GM23338 (cell line): ENCODE data around the gene CDHR3. TPM values are rescaled to one million over a fixed set of nuclear protein-coding genes. Genes with fewer than 3 reads are reported as not detected.

ENCODE experiments used
- ATAC-seq: fragments of 200-7000 bp; cut with Tn5 transposase; 3 replicates; pipeline ENCODE4 v1.9.1; 2020
- DNase-seq: peaks from one replicate; pipeline ENCODE4 v3.0.0-alpha.2; 2015; ENCODE audit warnings: low spot score
- H2AFZ ChIP-seq: fragments of 200-600 bp; sonication (generic); 2 replicates; pipeline ENCODE4 v1.8.0; 2016; ENCODE audit warnings: antibody characterized with exemption, mild to moderate bottlenecking, moderate library complexity
- H3F3A ChIP-seq: fragments of 200-600 bp; sonication (generic); replicated peaks from 2 replicates; pipeline ENCODE4 v1.8.0; 2017; ENCODE audit warnings: antibody characterized with exemption, mixed run types, low read depth
- H3K27ac ChIP-seq: fragments of 200-600 bp; sonication (generic); 2 replicates; pipeline ENCODE4 v1.6.1; 2016; ENCODE audit warnings: low read depth
- H3K27me3 ChIP-seq: fragments of 200-600 bp; sonication (generic); 2 replicates; pipeline ENCODE4 v1.8.0; 2016; ENCODE audit warnings: mild to moderate bottlenecking, mixed run types, moderate library complexity; ENCODE audit not compliant: insufficient read depth
- H3K36me3 ChIP-seq: fragments of 200-600 bp; sonication (generic); 2 replicates; pipeline ENCODE4 v1.8.0; 2016; ENCODE audit warnings: mild to moderate bottlenecking; ENCODE audit not compliant: insufficient read depth
- H3K4me1 ChIP-seq: fragments of 200-600 bp; sonication (generic); 2 replicates; pipeline ENCODE4 v1.8.0; 2016; ENCODE audit warnings: mild to moderate bottlenecking, moderate library complexity; ENCODE audit not compliant: insufficient read depth
- H3K4me2 ChIP-seq: fragments of 200-600 bp; sonication (generic); 2 replicates; pipeline ENCODE4 v1.7.1; 2017; ENCODE audit warnings: mixed run types
- H3K4me3 ChIP-seq: fragments of 200-600 bp; sonication (generic); 2 replicates; pipeline ENCODE4 v1.6.1; 2016; ENCODE audit warnings: mixed run types
- H3K79me2 ChIP-seq: fragments of 200-600 bp; sonication (generic); replicated peaks from 2 replicates; pipeline ENCODE4 v1.8.0; 2017; ENCODE audit warnings: mild to moderate bottlenecking; ENCODE audit not compliant: insufficient read depth
- H3K9me2 ChIP-seq: fragments of 200-600 bp; sonication (generic); 2 replicates; pipeline ENCODE4 v1.8.0; 2017; ENCODE audit not compliant: insufficient read depth
- H4K20me1 ChIP-seq: fragments of 200-600 bp; sonication (generic); replicated peaks from 2 replicates; pipeline ENCODE4 v1.8.0; 2017; ENCODE audit warnings: mild to moderate bottlenecking; ENCODE audit not compliant: insufficient read depth
- H3K27ac Mint-ChIP-seq: 2 replicates; pipeline ENCODE4 v1.8.0; 2020; ENCODE audit warnings: inconsistent platforms, mild to moderate bottlenecking, moderate library complexity, mixed read lengths
- H3K27me3 Mint-ChIP-seq: 3 replicates; pipeline ENCODE4 v1.8.0; 2022; ENCODE audit warnings: low read depth, mild to moderate bottlenecking, moderate library complexity, mixed read lengths, inconsistent platforms; ENCODE audit not compliant: insufficient read depth, poor library complexity
- H3K36me3 Mint-ChIP-seq: 3 replicates; pipeline ENCODE4 v1.8.0; 2021; ENCODE audit warnings: low read depth, mild to moderate bottlenecking, inconsistent platforms, moderate library complexity, mixed read lengths
- H3K4me1 Mint-ChIP-seq: 3 replicates; pipeline ENCODE4 v1.8.0; 2020; ENCODE audit warnings: mild to moderate bottlenecking, inconsistent platforms, mixed read lengths
- H3K4me3 Mint-ChIP-seq: 3 replicates; pipeline ENCODE4 v1.8.0; 2021; ENCODE audit warnings: moderate library complexity, mild to moderate bottlenecking, inconsistent platforms, mixed read lengths
- H3K9me3 Mint-ChIP-seq: 3 replicates; pipeline ENCODE4 v1.8.0; 2020; ENCODE audit warnings: moderate library complexity, mild to moderate bottlenecking, inconsistent platforms, mixed read lengths
- EZH2 ChIP-seq: fragments of 200-600 bp; sonication (generic); IDR thresholded peaks from one replicate; pipeline ENCODE4 v1.8.0; 2017; ENCODE audit warnings: antibody characterized with exemption, mild to moderate bottlenecking, low read depth; ENCODE audit not compliant: unreplicated experiment
- JUNB ChIP-seq: IDR thresholded peaks from one replicate; pipeline ENCODE4 v1.6.1; 2016; ENCODE audit warnings: antibody characterized with exemption; ENCODE audit not compliant: unreplicated experiment
- NANOG ChIP-seq: IDR thresholded peaks from 2 replicates; pipeline ENCODE4 v1.6.1; 2016; ENCODE audit warnings: antibody characterized with exemption, borderline replicate concordance
- POLR2AphosphoS5 ChIP-seq: IDR thresholded peaks from 2 replicates; pipeline ENCODE4 v1.6.1; 2016; ENCODE audit warnings: antibody characterized with exemption, low read depth
- STAT1 ChIP-seq: IDR thresholded peaks from one replicate; pipeline ENCODE4 v1.6.1; 2016; ENCODE audit warnings: antibody characterized with exemption; ENCODE audit not compliant: unreplicated experiment
- polyA plus RNA-seq: library from polyadenylated mRNA; unstranded; fragments of >200 nt; fragmentation: Nextera tagmentation; extraction: Ambion mirVana; gene quantifications from 2 replicates; pipeline ENCODE4 v1.2.1, GENCODE V29; 2016
- total RNA-seq: library from RNA; depleted of rRNA; stranded (reverse); fragments of >200 nt; shearing (Covaris generic); gene quantifications from 2 replicates; pipeline ENCODE4 v1.2.3, GENCODE V29; 2014
- TF ChIP-seq, protein P1 (sequence below): IDR thresholded peaks from one replicate; pipeline ENCODE4 v1.6.1; 2018; ENCODE audit warnings: antibody characterized with exemption; ENCODE audit not compliant: unreplicated experiment
- TF ChIP-seq, protein P2 (sequence below): fragments of 250-450 bp; sonication (Bioruptor Pico); IDR thresholded peaks from 2 replicates; pipeline ENCODE4 v1.5.0; 2020; ENCODE audit warnings: mild to moderate bottlenecking, moderate library complexity

Gene CDHR3
- total and polyA plus RNA-seq, 2 experiments from 2014 or later: 5.1 to 12.2 TPM

DNA sequence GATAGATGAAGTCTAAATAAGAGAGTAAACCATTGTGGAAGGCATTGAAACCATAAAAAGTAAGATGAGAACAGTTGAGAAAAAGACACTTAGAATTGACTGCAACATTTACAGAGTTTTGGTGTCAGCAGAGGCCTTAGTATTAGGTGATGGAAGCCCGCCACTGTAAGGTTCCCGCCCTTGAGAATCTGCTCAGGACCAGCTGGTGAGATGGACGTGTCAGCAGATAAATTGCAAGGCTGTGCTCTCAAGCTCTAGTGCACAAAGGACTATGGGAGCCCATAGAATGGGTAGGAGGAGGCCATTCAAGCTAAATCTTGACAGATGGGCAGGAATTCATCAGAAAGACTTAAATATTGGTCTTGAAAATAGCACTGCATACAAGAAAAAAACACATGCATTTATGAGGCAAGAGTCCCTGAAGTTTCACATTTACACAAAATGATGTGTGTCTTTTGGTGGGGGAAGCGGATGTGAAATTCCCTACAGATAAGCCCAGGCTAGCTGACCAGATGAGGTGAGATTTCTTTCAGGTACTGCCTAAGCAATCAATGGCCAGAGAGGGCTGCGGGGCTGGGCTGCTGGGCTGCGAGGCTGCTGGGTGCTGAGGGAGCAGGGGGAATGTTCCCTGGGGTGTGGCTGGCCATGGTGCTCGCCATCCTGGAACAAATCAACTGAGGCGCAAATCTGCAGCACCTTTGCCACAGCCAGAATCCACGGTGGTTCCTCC lies 106.6 kb downstream of the CDHR3 start:
- Histone ChIP-seq H3K79me2 (no peaks in the 10 kb centered on the region), H3K4me1 (peaks cover 22% of the 10 kb centered on the region), H3K36me3 (no peaks in the 10 kb centered on the region), H3K4me2 (no peak overlapping the region), H3F3A (0 out of 2 replicates have a peak, but pooled peaks cover 7% of the 10 kb centered on the region), H3K27me3 (no peaks in the 10 kb centered on the region), H2AFZ (no peak overlapping the region), H3K4me3 (no peak overlapping the region), H3K9me2 (no peaks in the 10 kb centered on the region), H3K27ac (no peak overlapping the region), H4K20me1 (no peaks in the 10 kb centered on the region)
- Mint-ChIP-seq H3K27me3 (peaks cover 2% of the 10 kb centered on the region), H3K4me1 (peaks cover 23% of the 10 kb centered on the region), H3K9me3 (no peaks in the 10 kb centered on the region), H3K4me3 (no peak overlapping the region), H3K36me3 (no peaks in the 10 kb centered on the region), H3K27ac (no peak overlapping the region)
- ATAC-seq (no peak), DNase-seq (no peak)
- no peak for TF ChIP-seq STAT1
- TF ChIP-seq, protein P1, sequence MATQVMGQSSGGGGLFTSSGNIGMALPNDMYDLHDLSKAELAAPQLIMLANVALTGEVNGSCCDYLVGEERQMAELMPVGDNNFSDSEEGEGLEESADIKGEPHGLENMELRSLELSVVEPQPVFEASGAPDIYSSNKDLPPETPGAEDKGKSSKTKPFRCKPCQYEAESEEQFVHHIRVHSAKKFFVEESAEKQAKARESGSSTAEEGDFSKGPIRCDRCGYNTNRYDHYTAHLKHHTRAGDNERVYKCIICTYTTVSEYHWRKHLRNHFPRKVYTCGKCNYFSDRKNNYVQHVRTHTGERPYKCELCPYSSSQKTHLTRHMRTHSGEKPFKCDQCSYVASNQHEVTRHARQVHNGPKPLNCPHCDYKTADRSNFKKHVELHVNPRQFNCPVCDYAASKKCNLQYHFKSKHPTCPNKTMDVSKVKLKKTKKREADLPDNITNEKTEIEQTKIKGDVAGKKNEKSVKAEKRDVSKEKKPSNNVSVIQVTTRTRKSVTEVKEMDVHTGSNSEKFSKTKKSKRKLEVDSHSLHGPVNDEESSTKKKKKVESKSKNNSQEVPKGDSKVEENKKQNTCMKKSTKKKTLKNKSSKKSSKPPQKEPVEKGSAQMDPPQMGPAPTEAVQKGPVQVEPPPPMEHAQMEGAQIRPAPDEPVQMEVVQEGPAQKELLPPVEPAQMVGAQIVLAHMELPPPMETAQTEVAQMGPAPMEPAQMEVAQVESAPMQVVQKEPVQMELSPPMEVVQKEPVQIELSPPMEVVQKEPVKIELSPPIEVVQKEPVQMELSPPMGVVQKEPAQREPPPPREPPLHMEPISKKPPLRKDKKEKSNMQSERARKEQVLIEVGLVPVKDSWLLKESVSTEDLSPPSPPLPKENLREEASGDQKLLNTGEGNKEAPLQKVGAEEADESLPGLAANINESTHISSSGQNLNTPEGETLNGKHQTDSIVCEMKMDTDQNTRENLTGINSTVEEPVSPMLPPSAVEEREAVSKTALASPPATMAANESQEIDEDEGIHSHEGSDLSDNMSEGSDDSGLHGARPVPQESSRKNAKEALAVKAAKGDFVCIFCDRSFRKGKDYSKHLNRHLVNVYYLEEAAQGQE: no peak
- TF ChIP-seq EZH2: no peak
- TF ChIP-seq POLR2AphosphoS5: no peak
- no peak for TF ChIP-seq NANOG

DNA sequence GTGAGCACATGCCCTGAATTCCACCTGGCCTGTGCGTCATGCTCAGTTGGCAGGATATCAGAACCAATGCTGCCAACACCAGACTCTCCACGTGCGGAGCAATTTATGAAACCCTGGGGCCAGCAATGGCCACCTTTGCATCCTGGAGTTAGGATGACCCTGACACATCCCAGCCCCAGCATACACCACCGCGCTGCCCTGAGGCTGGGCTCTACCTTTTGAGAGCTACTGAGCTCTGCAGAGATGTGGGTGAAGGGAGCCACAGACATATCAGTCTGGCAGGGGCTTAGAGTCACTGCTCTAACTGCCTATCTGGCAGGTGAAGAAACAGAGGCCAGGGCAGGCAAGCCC lies 107.1 kb downstream of the CDHR3 start:
- no peak overlapping the region for H3K27ac ChIP-seq
- TF ChIP-seq, protein P2, sequence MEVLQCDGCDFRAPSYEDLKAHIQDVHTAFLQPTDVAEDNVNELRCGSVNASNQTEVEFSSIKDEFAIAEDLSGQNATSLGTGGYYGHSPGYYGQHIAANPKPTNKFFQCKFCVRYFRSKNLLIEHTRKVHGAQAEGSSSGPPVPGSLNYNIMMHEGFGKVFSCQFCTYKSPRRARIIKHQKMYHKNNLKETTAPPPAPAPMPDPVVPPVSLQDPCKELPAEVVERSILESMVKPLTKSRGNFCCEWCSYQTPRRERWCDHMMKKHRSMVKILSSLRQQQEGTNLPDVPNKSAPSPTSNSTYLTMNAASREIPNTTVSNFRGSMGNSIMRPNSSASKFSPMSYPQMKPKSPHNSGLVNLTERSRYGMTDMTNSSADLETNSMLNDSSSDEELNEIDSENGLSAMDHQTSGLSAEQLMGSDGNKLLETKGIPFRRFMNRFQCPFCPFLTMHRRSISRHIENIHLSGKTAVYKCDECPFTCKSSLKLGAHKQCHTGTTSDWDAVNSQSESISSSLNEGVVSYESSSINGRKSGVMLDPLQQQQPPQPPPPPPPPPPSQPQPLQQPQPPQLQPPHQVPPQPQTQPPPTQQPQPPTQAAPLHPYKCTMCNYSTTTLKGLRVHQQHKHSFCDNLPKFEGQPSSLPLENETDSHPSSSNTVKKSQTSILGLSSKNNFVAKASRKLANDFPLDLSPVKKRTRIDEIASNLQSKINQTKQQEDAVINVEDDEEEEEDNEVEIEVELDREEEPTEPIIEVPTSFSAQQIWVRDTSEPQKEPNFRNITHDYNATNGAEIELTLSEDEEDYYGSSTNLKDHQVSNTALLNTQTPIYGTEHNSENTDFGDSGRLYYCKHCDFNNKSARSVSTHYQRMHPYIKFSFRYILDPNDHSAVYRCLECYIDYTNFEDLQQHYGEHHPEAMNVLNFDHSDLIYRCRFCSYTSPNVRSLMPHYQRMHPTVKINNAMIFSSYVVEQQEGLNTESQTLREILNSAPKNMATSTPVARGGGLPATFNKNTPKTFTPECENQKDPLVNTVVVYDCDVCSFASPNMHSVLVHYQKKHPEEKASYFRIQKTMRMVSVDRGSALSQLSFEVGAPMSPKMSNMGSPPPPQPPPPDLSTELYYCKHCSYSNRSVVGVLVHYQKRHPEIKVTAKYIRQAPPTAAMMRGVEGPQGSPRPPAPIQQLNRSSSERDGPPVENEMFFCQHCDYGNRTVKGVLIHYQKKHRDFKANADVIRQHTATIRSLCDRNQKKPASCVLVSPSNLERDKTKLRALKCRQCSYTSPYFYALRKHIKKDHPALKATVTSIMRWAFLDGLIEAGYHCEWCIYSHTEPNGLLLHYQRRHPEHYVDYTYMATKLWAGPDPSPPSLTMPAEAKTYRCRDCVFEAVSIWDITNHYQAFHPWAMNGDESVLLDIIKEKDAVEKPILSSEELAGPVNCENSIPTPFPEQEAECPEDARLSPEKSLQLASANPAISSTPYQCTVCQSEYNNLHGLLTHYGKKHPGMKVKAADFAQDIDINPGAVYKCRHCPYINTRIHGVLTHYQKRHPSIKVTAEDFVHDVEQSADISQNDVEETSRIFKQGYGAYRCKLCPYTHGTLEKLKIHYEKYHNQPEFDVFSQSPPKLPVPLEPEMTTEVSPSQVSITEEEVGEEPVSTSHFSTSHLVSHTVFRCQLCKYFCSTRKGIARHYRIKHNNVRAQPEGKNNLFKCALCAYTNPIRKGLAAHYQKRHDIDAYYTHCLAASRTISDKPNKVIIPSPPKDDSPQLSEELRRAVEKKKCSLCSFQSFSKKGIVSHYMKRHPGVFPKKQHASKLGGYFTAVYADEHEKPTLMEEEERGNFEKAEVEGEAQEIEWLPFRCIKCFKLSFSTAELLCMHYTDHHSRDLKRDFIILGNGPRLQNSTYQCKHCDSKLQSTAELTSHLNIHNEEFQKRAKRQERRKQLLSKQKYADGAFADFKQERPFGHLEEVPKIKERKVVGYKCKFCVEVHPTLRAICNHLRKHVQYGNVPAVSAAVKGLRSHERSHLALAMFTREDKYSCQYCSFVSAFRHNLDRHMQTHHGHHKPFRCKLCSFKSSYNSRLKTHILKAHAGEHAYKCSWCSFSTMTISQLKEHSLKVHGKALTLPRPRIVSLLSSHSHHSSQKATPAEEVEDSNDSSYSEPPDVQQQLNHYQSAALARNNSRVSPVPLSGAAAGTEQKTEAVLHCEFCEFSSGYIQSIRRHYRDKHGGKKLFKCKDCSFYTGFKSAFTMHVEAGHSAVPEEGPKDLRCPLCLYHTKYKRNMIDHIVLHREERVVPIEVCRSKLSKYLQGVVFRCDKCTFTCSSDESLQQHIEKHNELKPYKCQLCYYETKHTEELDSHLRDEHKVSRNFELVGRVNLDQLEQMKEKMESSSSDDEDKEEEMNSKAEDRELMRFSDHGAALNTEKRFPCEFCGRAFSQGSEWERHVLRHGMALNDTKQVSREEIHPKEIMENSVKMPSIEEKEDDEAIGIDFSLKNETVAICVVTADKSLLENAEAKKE: no peak
- TF ChIP-seq NANOG (no peak), JUNB (no peak), POLR2AphosphoS5 (no peak)
- TF ChIP-seq, protein P1: no peak

More for the DNA sequence above, 107.1 kb downstream of the CDHR3 start:
- Histone ChIP-seq H3K4me2 (no peak overlapping the region), H3K27me3 (no peaks in the 10 kb centered on the region), H3K9me2 (no peaks in the 10 kb centered on the region), H2AFZ (no peak overlapping the region), H3K4me1 (peaks cover 22% of the 10 kb centered on the region), H3K4me3 (no peak overlapping the region), H3F3A (0 out of 2 replicates have a peak, but pooled peaks cover 7% of the 10 kb centered on the region), H3K36me3 (no peaks in the 10 kb centered on the region), H3K79me2 (no peaks in the 10 kb centered on the region), H4K20me1 (no peaks in the 10 kb centered on the region)
- Mint-ChIP-seq H3K27me3 (peaks cover under 1% of the 10 kb centered on the region), H3K27ac (no peak overlapping the region), H3K36me3 (no peaks in the 10 kb centered on the region), H3K4me3 (no peak overlapping the region), H3K4me1 (peaks cover 22% of the 10 kb centered on the region), H3K9me3 (no peaks in the 10 kb centered on the region)
- no peak for ATAC-seq
- no peak for DNase-seq
